Astrocyte (in vitro differentiated cells and primary cell): ENCODE data around the gene SNUPN. TPM values are rescaled to one million over a fixed set of nuclear protein-coding genes. Genes with fewer than 3 reads are reported as not detected.
"Not testable (repeated sequence)": the region's sequence is repeated elsewhere in the genome, so short reads cannot be mapped to it uniquely, and the experiment has no call there.

ENCODE experiments used
- DNase-seq: peaks from one replicate; pipeline ENCODE4 v3.0.0-alpha.2; 2010; ENCODE audit warnings: low read depth
- FAIRE-seq: peaks from 2 replicates; lab custom pipeline; 2011; peaks lifted over from hg19 to GRCh38; lab: Jason Lieb, UNC
- H2AFZ ChIP-seq: 2 replicates; pipeline ENCODE4 v1.6.0; 2012; ENCODE audit warnings: low read depth, low read length, inconsistent platforms
- H3K27ac ChIP-seq: 2 replicates; pipeline ENCODE4 v1.5.1; 2011; ENCODE audit warnings: low read depth, low read length, inconsistent platforms
- H3K27me3 ChIP-seq: 2 replicates; pipeline ENCODE4 v1.6.0; 2011; ENCODE audit warnings: low read length, inconsistent platforms; ENCODE audit not compliant: insufficient read depth
- H3K36me3 ChIP-seq: 2 replicates; pipeline ENCODE4 v1.5.1; 2011; ENCODE audit warnings: low read length, inconsistent platforms; ENCODE audit not compliant: insufficient read depth
- H3K4me1 ChIP-seq: 2 replicates; pipeline ENCODE4 v1.5.1; 2011; ENCODE audit warnings: low read length, inconsistent platforms; ENCODE audit not compliant: insufficient read depth
- H3K4me2 ChIP-seq: 2 replicates; pipeline ENCODE4 v1.6.0; 2012; ENCODE audit warnings: low read length, inconsistent platforms
- H3K4me3 ChIP-seq: 2 replicates; pipeline ENCODE4 v1.5.1; 2011; ENCODE audit warnings: low read depth, mild to moderate bottlenecking, low read length, inconsistent platforms; ENCODE audit not compliant: insufficient read depth
- H3K79me2 ChIP-seq: 2 replicates; pipeline ENCODE4 v1.6.0; 2012; ENCODE audit warnings: mild to moderate bottlenecking, low read length, inconsistent platforms; ENCODE audit not compliant: insufficient read depth
- H3K9ac ChIP-seq: 2 replicates; pipeline ENCODE4 v1.6.0; 2012; ENCODE audit warnings: mild to moderate bottlenecking, low read length, inconsistent platforms
- H3K9me3 ChIP-seq: 2 replicates; pipeline ENCODE4 v1.5.1; 2012; ENCODE audit warnings: low read depth, mild to moderate bottlenecking, low read length, inconsistent platforms; ENCODE audit not compliant: insufficient read depth
- H4K20me1 ChIP-seq: 2 replicates; pipeline ENCODE4 v1.6.0; 2012; ENCODE audit warnings: low read length, inconsistent platforms; ENCODE audit not compliant: insufficient read depth
- H3K27ac Mint-ChIP-seq: one replicate; pipeline ENCODE4 v1.8.0; 2021; ENCODE audit warnings: mild to moderate bottlenecking, mixed read lengths; ENCODE audit not compliant: unreplicated experiment
- H3K27me3 Mint-ChIP-seq: one replicate; pipeline ENCODE4 v1.8.0; 2021; ENCODE audit warnings: low read depth, mixed read lengths; ENCODE audit not compliant: unreplicated experiment
- H3K36me3 Mint-ChIP-seq: one replicate; pipeline ENCODE4 v1.8.0; 2021; ENCODE audit warnings: low read depth, mixed read lengths; ENCODE audit not compliant: unreplicated experiment
- H3K4me1 Mint-ChIP-seq: one replicate; pipeline ENCODE4 v1.8.0; 2021; ENCODE audit warnings: low read depth, mixed read lengths; ENCODE audit not compliant: unreplicated experiment
- H3K4me3 Mint-ChIP-seq: one replicate; pipeline ENCODE4 v1.8.0; 2021; ENCODE audit warnings: mild to moderate bottlenecking, moderate library complexity, mixed read lengths; ENCODE audit not compliant: unreplicated experiment
- H3K9me3 Mint-ChIP-seq: one replicate; pipeline ENCODE4 v1.8.0; 2021; ENCODE audit warnings: mild to moderate bottlenecking, mixed read lengths; ENCODE audit not compliant: unreplicated experiment
- CTCF ChIP-seq: IDR thresholded peaks from 2 replicates; pipeline ENCODE4 v1.5.1; 2011; ENCODE audit warnings: low read depth, mild to moderate bottlenecking, inconsistent platforms, low read length, moderate library complexity; ENCODE audit not compliant: insufficient read depth
- EZH2 ChIP-seq: IDR thresholded peaks from 2 replicates; pipeline ENCODE4 v1.6.1; 2012; ENCODE audit warnings: mild to moderate bottlenecking, low read length, inconsistent platforms; ENCODE audit not compliant: insufficient read depth
- total RNA-seq: library from RNA; stranded (reverse); gene quantifications from 2 replicates; pipeline ENCODE4 v1.2.1, GENCODE V29; 2021

The SNUPN gene
- total RNA-seq, 1 donor from 2014 or later = 15.9 TPM

DNA sequence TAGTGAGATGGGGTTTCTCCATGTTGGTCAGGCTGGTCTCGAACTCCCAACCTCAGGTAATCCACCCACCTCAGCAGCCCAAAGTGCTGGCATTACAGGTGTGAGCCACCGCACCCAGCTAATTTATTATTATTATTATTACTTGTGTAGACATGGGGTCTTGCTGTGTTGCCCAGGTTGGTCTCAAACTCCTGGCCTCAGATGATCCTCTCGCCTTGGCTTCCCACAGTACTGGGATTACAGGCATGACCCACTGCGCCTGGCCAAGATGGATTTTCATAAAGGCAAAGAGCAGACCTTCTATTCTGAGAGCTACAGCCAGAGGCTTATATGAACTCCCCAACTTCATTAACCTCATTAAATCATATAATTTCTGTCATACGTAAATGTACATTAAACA, 63.6 kb downstream of the SNUPN start:
- no peak for TF ChIP-seq CTCF
- Histone ChIP-seq H3K36me3 (no peaks in the 10 kb centered on the region), H3K4me3 (no peak overlapping the region), H3K27ac (no peak overlapping the region), H3K4me1 (no peaks in the 10 kb centered on the region), H3K79me2 (peaks cover 67% of the 10 kb centered on the region), H3K4me2 (no peak overlapping the region), H3K27me3 (no peaks in the 10 kb centered on the region), H3K9me3 (no peaks in the 10 kb centered on the region), H4K20me1 (peaks cover 48% of the 10 kb centered on the region), H3K9ac (no peak overlapping the region), H2AFZ (no peak overlapping the region)
- H3K27me3 Mint-ChIP-seq = no peaks in the 10 kb centered on the region
- peaks cover 10% of the 10 kb centered on the region for H3K36me3 Mint-ChIP-seq
- no peaks in the 10 kb centered on the region for H3K9me3 Mint-ChIP-seq
- peaks cover 13% of the 10 kb centered on the region for H3K4me1 Mint-ChIP-seq
- DNase-seq = no peak
- no peak overlapping the region for H3K4me3 Mint-ChIP-seq
- no peak overlapping the region for H3K27ac Mint-ChIP-seq
- no peak for FAIRE-seq

GRCh38 chr15:75559360-75559759, 66.2 kb downstream of the SNUPN start:
- H3K9ac ChIP-seq, H3K27me3 Mint-ChIP-seq, H3K9me3 ChIP-seq, H3K9me3 Mint-ChIP-seq, H3K27ac Mint-ChIP-seq, H2AFZ ChIP-seq, H3K27me3 ChIP-seq, H3K4me3 ChIP-seq, DNase-seq, H3K27ac ChIP-seq, FAIRE-seq, H3K4me2 ChIP-seq, H3K4me3 Mint-ChIP-seq, H3K36me3 ChIP-seq, H3K4me1 Mint-ChIP-seq, H3K4me1 ChIP-seq: not testable (repeated sequence)
- peaks cover 10% of the 10 kb centered on the region for H3K36me3 Mint-ChIP-seq
- Histone ChIP-seq H3K79me2 (peaks cover 66% of the 10 kb centered on the region), H4K20me1 (peaks cover 47% of the 10 kb centered on the region)

DNA sequence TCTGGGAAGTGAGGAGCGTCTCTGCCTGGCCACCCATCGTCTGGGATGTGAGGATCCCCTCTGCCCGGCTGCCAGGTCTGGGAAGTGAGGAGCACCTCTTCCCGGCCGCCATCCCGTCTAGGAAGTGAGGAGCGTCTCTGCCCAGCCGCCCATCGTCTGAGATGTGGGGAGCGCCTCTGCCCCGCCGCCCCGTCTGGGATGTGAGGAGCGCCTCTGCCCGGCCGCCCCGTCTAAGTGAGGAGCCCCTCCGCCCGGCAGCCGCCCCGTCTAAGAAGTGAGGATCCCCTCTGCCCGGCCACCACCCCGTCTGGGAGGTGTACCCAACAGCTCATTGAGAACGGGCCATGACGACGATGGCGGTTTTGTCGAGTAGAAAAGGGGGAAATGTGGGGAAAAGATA, 66.6 kb downstream of the SNUPN start:
- H3K9me3 ChIP-seq, H3K4me3 Mint-ChIP-seq, H3K4me1 Mint-ChIP-seq, H3K4me3 ChIP-seq, H3K27ac ChIP-seq, DNase-seq, H3K4me1 ChIP-seq, H2AFZ ChIP-seq, H3K4me2 ChIP-seq, H3K36me3 ChIP-seq, H3K27me3 Mint-ChIP-seq, H3K9ac ChIP-seq, FAIRE-seq, H3K27ac Mint-ChIP-seq, H3K9me3 Mint-ChIP-seq, H3K27me3 ChIP-seq: not testable (repeated sequence)
- Histone ChIP-seq H3K79me2 (peaks cover 65% of the 10 kb centered on the region), H4K20me1 (peaks cover 44% of the 10 kb centered on the region)
- H3K36me3 Mint-ChIP-seq = peaks cover 10% of the 10 kb centered on the region

- FAIRE-seq (no peak), DNase-seq (peak; percentile 54)
- H3K36me3 ChIP-seq = no peaks in the 10 kb centered on the region
- H3K4me3 ChIP-seq = no peak overlapping the region
- no peak overlapping the region for H2AFZ ChIP-seq
- H3K4me1 ChIP-seq = no peaks in the 10 kb centered on the region
- H3K27ac ChIP-seq = no peak overlapping the region
- H3K4me3 Mint-ChIP-seq = peak overlapping the region; percentile 11
- no peaks in the 10 kb centered on the region for H3K9me3 Mint-ChIP-seq
- H3K4me1 Mint-ChIP-seq = peaks cover 10% of the 10 kb centered on the region
- TF ChIP-seq EZH2 (no peak), CTCF (no peak)
- no peaks in the 10 kb centered on the region for H3K27me3 Mint-ChIP-seq
- peaks cover 57% of the 10 kb centered on the region for H4K20me1 ChIP-seq
- H3K27me3 ChIP-seq = no peaks in the 10 kb centered on the region
- no peaks in the 10 kb centered on the region for H3K9me3 ChIP-seq
- no peak overlapping the region for H3K9ac ChIP-seq
- peak overlapping the region; percentile 72 for H3K27ac Mint-ChIP-seq
- no peak overlapping the region for H3K4me2 ChIP-seq
- peaks cover 76% of the 10 kb centered on the region for H3K79me2 ChIP-seq
- peaks cover 5% of the 10 kb centered on the region for H3K36me3 Mint-ChIP-seq
Measured at GRCh38 chr15:75554717-75555116, 70.8 kb downstream of the SNUPN start.
